Cardiac muscle cell (in vitro differentiated cells and primary cell): ENCODE results near the gene AP2S1. TPM values are rescaled to one million over a fixed set of nuclear protein-coding genes. Genes with fewer than 3 reads are reported as not detected.
"Not testable (repeated sequence)": the region's sequence is repeated elsewhere in the genome, so short reads cannot be mapped to it uniquely, and the experiment has no call there.

Experiments
- DNase-seq, 2 donors: peaks; one replicate each; pipeline versions ENCODE4 v3.0.0 to v3.0.0-alpha.2; 2010 to 2017; ENCODE audit warnings: low read depth in 1 of 2, low spot score in 1 of 2
- H3K27ac ChIP-seq: fragments of 200-600 bp; sonication (generic); 2 replicates; pipeline ENCODE4 v1.5.1; 2016
- H3K27me3 ChIP-seq: fragments of 200-600 bp; sonication (generic); 2 replicates; pipeline ENCODE4 v1.6.0; 2016; ENCODE audit warnings: control low read depth
- H3K36me3 ChIP-seq: fragments of 200-600 bp; sonication (generic); 2 replicates; pipeline ENCODE4 v1.5.1; 2016; ENCODE audit warnings: control low read depth
- H3K4me1 ChIP-seq: fragments of 200-600 bp; sonication (generic); 2 replicates; pipeline ENCODE4 v1.8.1; 2017; ENCODE audit warnings: low read depth, mild to moderate bottlenecking, mixed run types
- H3K4me3 ChIP-seq: fragments of 200-600 bp; sonication (generic); 2 replicates; pipeline ENCODE4 v1.5.1; 2016; ENCODE audit warnings: mild to moderate bottlenecking
- H3K9me3 ChIP-seq: fragments of 200-600 bp; sonication (generic); 2 replicates; pipeline ENCODE4 v1.5.1; 2017; ENCODE audit warnings: low read depth, mild to moderate bottlenecking, control low read depth
- polyA plus RNA-seq: library from polyadenylated mRNA; unstranded; fragments of >200 nt; fragmentation: Nextera tagmentation; extraction: Ambion mirVana; gene quantifications from 2 replicates; pipeline ENCODE4 v1.2.1, GENCODE V29; 2016
- total RNA-seq: library from RNA; depleted of rRNA; stranded (reverse); fragments of >200 nt; gene quantifications from 2 replicates; pipeline ENCODE4 v1.2.3, GENCODE V29; 2016
- TF ChIP-seq, protein P1 (sequence below): IDR thresholded peaks from 2 replicates; pipeline ENCODE4 v1.5.1; 2012; ENCODE audit warnings: low read depth, mild to moderate bottlenecking, low read length

AP2S1 gene
- total and polyA plus RNA-seq, 2 experiments from 2014 or later: 76.5 to 260 TPM

GRCh38 chr19:46872967-46873366 is 22.3 kb upstream of the AP2S1 start:
- TF ChIP-seq, protein P1, sequence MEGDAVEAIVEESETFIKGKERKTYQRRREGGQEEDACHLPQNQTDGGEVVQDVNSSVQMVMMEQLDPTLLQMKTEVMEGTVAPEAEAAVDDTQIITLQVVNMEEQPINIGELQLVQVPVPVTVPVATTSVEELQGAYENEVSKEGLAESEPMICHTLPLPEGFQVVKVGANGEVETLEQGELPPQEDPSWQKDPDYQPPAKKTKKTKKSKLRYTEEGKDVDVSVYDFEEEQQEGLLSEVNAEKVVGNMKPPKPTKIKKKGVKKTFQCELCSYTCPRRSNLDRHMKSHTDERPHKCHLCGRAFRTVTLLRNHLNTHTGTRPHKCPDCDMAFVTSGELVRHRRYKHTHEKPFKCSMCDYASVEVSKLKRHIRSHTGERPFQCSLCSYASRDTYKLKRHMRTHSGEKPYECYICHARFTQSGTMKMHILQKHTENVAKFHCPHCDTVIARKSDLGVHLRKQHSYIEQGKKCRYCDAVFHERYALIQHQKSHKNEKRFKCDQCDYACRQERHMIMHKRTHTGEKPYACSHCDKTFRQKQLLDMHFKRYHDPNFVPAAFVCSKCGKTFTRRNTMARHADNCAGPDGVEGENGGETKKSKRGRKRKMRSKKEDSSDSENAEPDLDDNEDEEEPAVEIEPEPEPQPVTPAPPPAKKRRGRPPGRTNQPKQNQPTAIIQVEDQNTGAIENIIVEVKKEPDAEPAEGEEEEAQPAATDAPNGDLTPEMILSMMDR: no peak
- H3K27me3 ChIP-seq: no peaks in the 10 kb centered on the region
- H3K4me3 ChIP-seq: no peak overlapping the region
- no peak for DNase-seq
- peaks cover 7% of the 10 kb centered on the region for H3K4me1 ChIP-seq
- H3K36me3 ChIP-seq: no peaks in the 10 kb centered on the region
- no peaks in the 10 kb centered on the region for H3K9me3 ChIP-seq
- no peak overlapping the region for H3K27ac ChIP-seq

GRCh38 chr19:46871173-46871572 is 20.5 kb upstream of the AP2S1 start:
- H3K4me3 ChIP-seq, H3K27me3 ChIP-seq, H3K36me3 ChIP-seq, DNase-seq, H3K9me3 ChIP-seq, H3K27ac ChIP-seq: not testable (repeated sequence)
- peaks cover 14% of the 10 kb centered on the region for H3K4me1 ChIP-seq

- Histone ChIP-seq H3K4me1 (peaks cover 19% of the 10 kb centered on the region), H3K27ac (no peak overlapping the region), H3K9me3 (no peaks in the 10 kb centered on the region), H3K36me3 (no peaks in the 10 kb centered on the region), H3K27me3 (no peaks in the 10 kb centered on the region), H3K4me3 (no peak overlapping the region)
- DNase-seq: no peak
- TF ChIP-seq, protein P1: no peak
Observed at GRCh38 chr19:46868025-46868802, 17.6 kb upstream of the AP2S1 start.

DNA sequence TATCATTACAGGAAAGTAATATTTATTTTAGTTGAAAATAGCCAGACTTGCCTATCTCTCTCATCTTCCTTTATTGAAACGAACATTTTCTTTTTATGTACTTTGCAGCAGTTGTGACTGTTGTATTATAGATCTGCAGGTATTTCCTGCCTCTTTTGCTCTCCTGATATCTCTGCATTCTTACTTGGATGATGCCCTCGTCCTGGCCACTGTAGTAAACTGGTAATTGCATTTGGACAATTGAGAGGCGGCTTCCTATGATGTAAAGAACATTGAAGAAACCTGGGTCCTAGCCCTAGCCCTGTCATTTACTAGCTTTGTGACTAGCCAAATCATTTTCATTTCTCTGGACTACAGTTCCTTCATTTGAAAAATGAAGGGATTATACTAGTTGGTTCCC is 16.5 kb upstream of the AP2S1 start:
- H3K36me3 ChIP-seq: no peaks in the 10 kb centered on the region
- peaks cover 29% of the 10 kb centered on the region for H3K4me1 ChIP-seq
- H3K9me3 ChIP-seq: no peaks in the 10 kb centered on the region
- DNase-seq: no peak
- H3K4me3 ChIP-seq: no peak overlapping the region
- no peak overlapping the region for H3K27ac ChIP-seq
- no peaks in the 10 kb centered on the region for H3K27me3 ChIP-seq
- TF ChIP-seq, protein P1: no peak

GRCh38 chr19:46866407-46867136 is 15.9 kb upstream of the AP2S1 start:
- DNase-seq: peak in 1 of 2 donors; percentile 24
- Histone ChIP-seq H3K27ac (peak overlapping the region; percentile 61), H3K27me3 (no peaks in the 10 kb centered on the region), H3K9me3 (no peaks in the 10 kb centered on the region), H3K36me3 (no peaks in the 10 kb centered on the region), H3K4me3 (no peak overlapping the region), H3K4me1 (peaks cover 31% of the 10 kb centered on the region)
- TF ChIP-seq, protein P1: no peak
